Measurements from ENCODE around the gene RHBDD1.
A peak's percentile ranks its signal among the peaks of the same experiment; 100 is the strongest.

Gene RHBDD1

GRCh38 chr2:226909126-226909525 is 73.3 kb downstream of the RHBDD1 start:
- DNase-seq (ENCODE audit: insufficient read length, low spot score) (no peak), FAIRE-seq (peak; percentile 84)

GRCh38 chr2:226909836-226910235 is 74.0 kb downstream of the RHBDD1 start:
- DNase-seq (ENCODE audit: insufficient read length, low spot score) (no peak), FAIRE-seq (peak; percentile 18)

DNA sequence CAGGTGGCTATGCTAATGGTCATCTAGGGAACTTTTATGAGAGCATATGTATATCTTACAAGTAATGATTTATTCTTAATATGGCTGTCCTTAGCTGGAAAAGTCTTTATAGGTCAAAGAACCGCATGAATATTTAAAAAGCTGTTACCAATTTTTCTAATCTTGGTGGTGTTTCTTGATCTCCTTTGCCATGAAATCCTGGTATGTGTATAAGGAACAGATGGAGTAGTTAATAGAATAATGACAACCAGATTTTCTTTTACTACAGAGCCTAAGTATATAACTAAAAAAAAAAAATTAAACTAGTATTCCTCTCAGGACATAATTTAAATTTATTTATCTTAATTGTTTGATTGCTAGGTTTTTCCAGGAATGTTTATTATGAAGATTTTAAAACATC is 74.5 kb downstream of the RHBDD1 start:
- no peak for FAIRE-seq

GRCh38 chr2:226911932-226912331 is 76.1 kb downstream of the RHBDD1 start:
- FAIRE-seq (no peak), DNase-seq (ENCODE audit: insufficient read length, low spot score) (no peak)

More for the DNA sequence above, 74.5 kb downstream of the RHBDD1 start:
- DNase-seq (ENCODE audit: insufficient read length, low spot score): no peak

GRCh38 chr2:226913641-226914040 is 77.8 kb downstream of the RHBDD1 start:
- peak; percentile 71 for FAIRE-seq

GRCh38 chr2:226915846-226916360 is 80.0 kb downstream of the RHBDD1 start:
- FAIRE-seq (peak; percentile 21), DNase-seq (ENCODE audit: insufficient read length, low spot score) (no peak)

More at GRCh38 chr2:226913641-226914040, 77.8 kb downstream of the RHBDD1 start:
- DNase-seq (ENCODE audit: insufficient read length, low spot score): no peak

DNA sequence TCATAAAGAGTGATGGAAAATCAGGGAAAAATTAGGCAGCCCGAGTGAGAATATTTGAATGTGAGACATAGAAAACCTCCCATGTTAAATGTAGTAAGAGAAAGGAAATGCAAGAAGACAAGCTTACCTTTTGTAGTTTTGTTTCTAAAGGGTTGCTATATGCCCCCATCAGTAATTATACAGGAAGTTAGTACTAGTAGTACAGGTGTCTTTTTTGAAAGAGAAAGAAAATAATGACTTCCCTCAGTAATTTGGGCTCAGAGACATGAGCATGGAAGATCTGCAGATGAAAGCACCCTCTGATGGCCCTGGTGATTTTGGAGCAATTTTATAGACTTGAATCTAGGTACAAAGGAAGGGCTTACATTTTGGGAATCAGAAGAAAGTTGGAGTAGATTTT is 80.8 kb downstream of the RHBDD1 start:
- FAIRE-seq (peak; percentile 94), DNase-seq (ENCODE audit: insufficient read length, low spot score) (no peak)

DNA sequence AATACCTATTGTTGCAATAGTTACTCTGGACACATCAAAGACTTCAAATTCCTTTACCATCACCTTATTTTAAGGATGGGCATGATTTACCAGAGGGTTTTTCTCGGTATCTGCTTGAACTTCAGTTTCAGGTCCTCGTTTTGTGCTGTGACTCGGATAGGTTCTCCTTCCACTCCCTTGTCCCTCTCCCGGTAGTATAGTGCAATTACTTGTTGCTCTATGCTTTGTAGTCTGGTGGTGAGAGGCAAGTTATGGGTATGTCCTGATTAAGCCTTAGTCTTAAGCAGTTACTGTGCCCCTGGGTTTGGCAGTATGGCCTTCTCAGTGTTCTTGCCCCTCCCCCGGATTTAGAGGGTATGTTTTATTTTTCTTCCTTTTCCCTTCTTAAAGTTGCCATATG is 96.6 kb downstream of the RHBDD1 start:
- FAIRE-seq: no peak
- DNase-seq (ENCODE audit: insufficient read length, low spot score): no peak

GRCh38 chr2:226934546-226935201 is 98.8 kb downstream of the RHBDD1 start:
- DNase-seq (ENCODE audit: insufficient read length, low spot score) (no peak), FAIRE-seq (no peak)

GRCh38 chr2:226943862-226944620 is 108.2 kb downstream of the RHBDD1 start:
- no peak for DNase-seq (ENCODE audit: insufficient read length, low spot score)
- FAIRE-seq: no peak

- DNase-seq (ENCODE audit: insufficient read length, low spot score) (no peak), FAIRE-seq (no peak)
Observed at GRCh38 chr2:226953206-226953605, 117.4 kb downstream of the RHBDD1 start.

DNA sequence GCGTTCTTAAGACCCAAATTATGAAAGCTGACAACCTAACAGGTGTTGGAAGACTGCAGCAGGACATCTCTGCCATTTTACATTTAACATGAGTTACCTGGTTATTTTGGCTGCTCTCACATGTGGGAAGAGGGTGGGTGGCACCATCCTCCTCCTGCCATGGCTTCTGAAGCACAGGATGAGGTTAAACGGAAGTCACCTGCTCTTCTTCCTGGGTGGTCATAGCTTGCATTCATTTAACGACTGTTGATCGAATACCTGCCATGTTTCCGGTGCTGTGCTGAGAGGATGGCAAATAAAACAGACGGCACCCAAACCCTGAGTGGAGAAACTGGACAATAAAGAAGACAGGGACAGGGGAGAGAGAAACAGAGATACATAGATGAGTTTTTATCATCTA is 118.0 kb downstream of the RHBDD1 start:
- DNase-seq (ENCODE audit: insufficient read length, low spot score) (no peak), FAIRE-seq (no peak)

DNA sequence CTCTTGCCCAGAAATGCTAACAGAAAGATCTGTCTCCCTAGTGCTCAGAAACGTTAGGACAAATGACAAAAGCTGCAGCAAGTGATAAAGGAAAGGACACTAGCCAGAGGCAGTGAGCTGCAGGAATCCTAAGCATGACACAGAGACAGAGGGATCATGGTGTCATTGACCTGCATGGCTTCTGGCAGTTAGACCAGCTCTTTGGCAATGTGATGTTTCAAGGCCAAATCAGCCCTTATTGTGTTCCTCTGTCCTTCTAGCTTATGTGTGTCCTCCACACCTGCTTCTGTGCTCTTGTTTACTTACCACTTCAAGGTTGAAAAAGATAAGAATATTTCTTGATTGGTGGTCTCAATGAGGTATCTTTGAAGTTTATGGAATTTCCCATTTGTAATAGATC is 120.8 kb downstream of the RHBDD1 start:
- no peak for FAIRE-seq
- DNase-seq (ENCODE audit: insufficient read length, low spot score): no peak

GRCh38 chr2:226959418-226959817 is 123.6 kb downstream of the RHBDD1 start:
- DNase-seq (ENCODE audit: insufficient read length, low spot score) (no peak), FAIRE-seq (no peak)

- DNase-seq (ENCODE audit: insufficient read length, low spot score) (no peak), FAIRE-seq (no peak)
Observed at GRCh38 chr2:226962176-226962773, 126.4 kb downstream of the RHBDD1 start.

DNA sequence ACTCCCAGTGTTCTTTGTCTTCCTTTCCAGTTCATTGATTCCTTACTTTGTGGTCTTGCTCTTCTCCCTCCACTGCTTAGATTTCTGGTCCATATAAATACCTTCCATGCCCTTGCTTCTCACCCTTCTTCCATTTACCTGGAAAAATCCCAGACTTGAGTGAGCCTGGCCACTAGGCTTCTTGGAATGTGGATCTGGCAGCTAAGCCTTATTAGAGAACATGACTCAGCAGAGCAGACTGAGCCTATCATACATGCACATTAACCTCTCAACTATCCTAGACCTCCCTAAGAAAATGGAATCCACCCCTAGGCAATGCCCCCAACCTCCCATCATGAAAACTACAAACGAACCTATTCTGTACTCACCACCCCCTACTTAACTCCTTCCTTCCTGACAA is 127.7 kb downstream of the RHBDD1 start:
- FAIRE-seq: no peak
- no peak for DNase-seq (ENCODE audit: insufficient read length, low spot score)

- FAIRE-seq: no peak
- no peak for DNase-seq (ENCODE audit: insufficient read length, low spot score)
Observed at GRCh38 chr2:226965376-226965775, 129.5 kb downstream of the RHBDD1 start.

GRCh38 chr2:226969417-226970080 is 133.7 kb downstream of the RHBDD1 start:
- no peak for DNase-seq (ENCODE audit: insufficient read length, low spot score)
- FAIRE-seq: peak; percentile 80

DNA sequence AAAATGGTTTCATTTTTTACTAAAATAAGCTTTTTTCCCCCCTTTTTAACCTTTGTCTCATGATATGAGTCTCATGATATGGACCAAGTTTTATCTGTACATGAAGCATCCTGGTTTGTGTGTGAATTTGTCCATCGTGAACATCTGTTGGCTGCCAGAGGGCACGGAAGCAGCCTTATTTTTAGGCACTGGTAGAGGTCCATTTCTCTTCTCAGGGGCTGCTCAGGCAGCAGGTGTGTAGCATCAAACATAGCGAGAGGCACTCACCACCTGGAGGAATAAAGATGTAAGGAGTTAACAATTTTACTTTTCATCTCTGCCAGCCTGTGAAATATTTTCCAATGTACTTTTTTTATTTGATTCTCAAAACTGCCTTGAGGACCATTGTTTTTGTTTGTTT is 134.5 kb downstream of the RHBDD1 start:
- FAIRE-seq (no peak), DNase-seq (ENCODE audit: insufficient read length, low spot score) (no peak)

- DNase-seq (ENCODE audit: insufficient read length, low spot score) (no peak), FAIRE-seq (peak; percentile 89)
Observed at GRCh38 chr2:226971084-226971483, 135.2 kb downstream of the RHBDD1 start.

DNA sequence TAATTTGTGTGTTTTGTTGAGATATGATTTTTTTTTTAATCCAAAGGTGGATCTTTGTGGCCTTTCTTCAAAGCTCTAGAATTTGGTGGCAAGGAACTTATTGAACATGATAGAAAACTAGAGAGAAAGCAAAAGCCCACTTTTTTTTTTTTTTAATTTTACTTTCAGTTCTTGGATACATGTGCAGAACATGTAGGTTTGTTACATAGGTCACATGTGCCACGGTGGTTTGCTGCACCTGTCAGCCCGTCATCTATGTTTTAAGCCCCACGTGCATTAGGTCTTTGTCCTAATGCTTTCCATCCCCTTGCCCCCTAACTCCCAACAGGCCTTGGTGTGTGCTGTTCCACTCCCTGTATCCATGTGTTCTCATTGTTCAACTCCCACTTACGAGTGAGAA is 135.9 kb downstream of the RHBDD1 start:
- DNase-seq (ENCODE audit: insufficient read length, low spot score) (no peak), FAIRE-seq (no peak)

Data from GM19239 (cell line).